DOHH2 (cell line): ENCODE measurements around the gene PARP15.

Experiments used
- H3F3A ChIP-seq: fragments of 200-600 bp; sonication (generic), shearing (Covaris generic); 2 replicates; pipeline ENCODE4 v1.6.0; 2016; ENCODE audit warnings: antibody characterized with exemption, mild to moderate bottlenecking; ENCODE audit not compliant: control insufficient read depth, insufficient read depth
- H3K27ac ChIP-seq: fragments of 200-600 bp; sonication (generic); 2 replicates; pipeline ENCODE4 v1.5.1; 2014; ENCODE audit warnings: low read depth, mild to moderate bottlenecking, low read length, moderate library complexity
- H3K27me3 ChIP-seq: fragments of 200-600 bp; sonication (generic); 2 replicates; pipeline ENCODE4 v1.6.1; 2014; ENCODE audit warnings: mild to moderate bottlenecking, low read length, mixed read lengths; ENCODE audit not compliant: control insufficient read depth
- H3K36me3 ChIP-seq: fragments of 200-600 bp; sonication (generic); 2 replicates; pipeline ENCODE4 v1.6.1; 2014; ENCODE audit warnings: mild to moderate bottlenecking, low read length, moderate library complexity, mixed read lengths; ENCODE audit not compliant: control insufficient read depth
- H3K4me1 ChIP-seq: fragments of 200-600 bp; sonication (generic); 2 replicates; pipeline ENCODE4 v1.6.1; 2014; ENCODE audit warnings: mild to moderate bottlenecking, low read length, mixed read lengths; ENCODE audit not compliant: control insufficient read depth
- H3K4me2 ChIP-seq: fragments of 200-600 bp; sonication (generic); 2 replicates; pipeline ENCODE4 v1.6.0; 2014; ENCODE audit warnings: mild to moderate bottlenecking, low read length, moderate library complexity
- H3K4me3 ChIP-seq: fragments of 200-600 bp; sonication (generic); 2 replicates; pipeline ENCODE4 v1.5.1; 2014; ENCODE audit warnings: mild to moderate bottlenecking, low read length, mixed read lengths
- H3K79me2 ChIP-seq: fragments of 200-600 bp; sonication (generic); 2 replicates; pipeline ENCODE4 v1.6.1; 2014; ENCODE audit warnings: mild to moderate bottlenecking, low read length, mixed read lengths; ENCODE audit not compliant: control insufficient read depth
- H3K9me2 ChIP-seq: fragments of 200-600 bp; sonication (generic); replicated peaks from 2 replicates; pipeline ENCODE4 v1.6.1; 2014; ENCODE audit warnings: mild to moderate bottlenecking, low read length, mixed read lengths; ENCODE audit not compliant: control insufficient read depth
- H3K9me3 ChIP-seq: fragments of 200-600 bp; sonication (generic); 2 replicates; pipeline ENCODE4 v1.6.1; 2014; ENCODE audit warnings: antibody characterized with exemption, low read length, mixed read lengths; ENCODE audit not compliant: control insufficient read depth, insufficient read depth
- H4K20me1 ChIP-seq: fragments of 200-600 bp; sonication (generic); 2 replicates; pipeline ENCODE4 v1.6.0; 2014; ENCODE audit warnings: low read depth, mild to moderate bottlenecking, antibody characterized with exemption, low read length, moderate library complexity; ENCODE audit not compliant: control insufficient read depth, insufficient read depth
- EZH2phosphoT487 ChIP-seq: fragments of 200-600 bp; sonication (generic); IDR thresholded peaks from 2 replicates; pipeline ENCODE4 v1.6.1; 2017; ENCODE audit warnings: borderline replicate concordance, mild to moderate bottlenecking, antibody characterized with exemption, low read length, moderate library complexity, mixed read lengths
- TF ChIP-seq, protein P1 (sequence below): fragments of 200-600 bp; sonication (generic); IDR thresholded peaks from one replicate; pipeline ENCODE4 v1.5.1; 2014; ENCODE audit warnings: antibody characterized with exemption, mild to moderate bottlenecking, low read depth, low read length; ENCODE audit not compliant: poor library complexity, severe bottlenecking

Gene PARP15

DNA sequence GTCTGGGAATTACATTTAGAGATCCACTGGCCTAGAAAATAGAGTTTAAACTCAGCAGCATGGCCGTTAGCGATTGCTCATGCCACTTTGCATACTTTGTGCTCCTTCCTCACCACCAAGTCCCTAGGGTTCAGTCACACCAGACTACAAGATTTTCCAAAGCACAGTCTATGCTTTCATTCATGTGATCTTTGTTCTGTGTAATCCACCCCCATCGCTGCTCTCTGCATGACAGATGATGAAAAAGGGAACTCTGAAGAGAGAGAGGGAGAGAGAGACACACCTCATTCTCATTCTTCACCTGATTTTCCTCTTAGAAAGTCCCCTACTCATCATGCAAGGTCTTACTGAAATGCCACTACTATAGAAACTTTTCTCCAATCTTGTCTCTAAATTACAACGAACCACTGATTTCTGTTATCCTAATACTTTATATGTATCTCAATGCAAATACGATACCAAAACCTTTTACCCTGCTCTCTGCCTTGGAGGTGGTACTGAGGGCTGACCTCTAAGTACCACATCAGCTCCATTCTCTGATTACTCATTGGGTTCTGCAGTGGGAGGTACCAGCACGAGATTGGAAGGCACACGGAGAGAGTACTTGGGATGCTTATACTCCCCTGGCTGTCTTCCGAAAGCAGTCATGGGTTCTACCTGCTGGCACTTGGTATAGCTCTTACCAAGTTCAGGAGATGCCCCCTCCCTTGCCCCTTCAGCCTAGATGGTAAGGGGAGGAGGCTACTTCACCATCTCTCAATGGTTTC lies 1.1 kb upstream of the PARP15 start:
- H4K20me1 ChIP-seq: no peaks in the 10 kb centered on the region
- H3K36me3 ChIP-seq: no peaks in the 10 kb centered on the region
- no peak overlapping the region for H3K27ac ChIP-seq
- no peaks in the 10 kb centered on the region for H3K9me2 ChIP-seq
- H3K4me2 ChIP-seq: peak overlapping the region; percentile 56
- TF ChIP-seq, protein P1, sequence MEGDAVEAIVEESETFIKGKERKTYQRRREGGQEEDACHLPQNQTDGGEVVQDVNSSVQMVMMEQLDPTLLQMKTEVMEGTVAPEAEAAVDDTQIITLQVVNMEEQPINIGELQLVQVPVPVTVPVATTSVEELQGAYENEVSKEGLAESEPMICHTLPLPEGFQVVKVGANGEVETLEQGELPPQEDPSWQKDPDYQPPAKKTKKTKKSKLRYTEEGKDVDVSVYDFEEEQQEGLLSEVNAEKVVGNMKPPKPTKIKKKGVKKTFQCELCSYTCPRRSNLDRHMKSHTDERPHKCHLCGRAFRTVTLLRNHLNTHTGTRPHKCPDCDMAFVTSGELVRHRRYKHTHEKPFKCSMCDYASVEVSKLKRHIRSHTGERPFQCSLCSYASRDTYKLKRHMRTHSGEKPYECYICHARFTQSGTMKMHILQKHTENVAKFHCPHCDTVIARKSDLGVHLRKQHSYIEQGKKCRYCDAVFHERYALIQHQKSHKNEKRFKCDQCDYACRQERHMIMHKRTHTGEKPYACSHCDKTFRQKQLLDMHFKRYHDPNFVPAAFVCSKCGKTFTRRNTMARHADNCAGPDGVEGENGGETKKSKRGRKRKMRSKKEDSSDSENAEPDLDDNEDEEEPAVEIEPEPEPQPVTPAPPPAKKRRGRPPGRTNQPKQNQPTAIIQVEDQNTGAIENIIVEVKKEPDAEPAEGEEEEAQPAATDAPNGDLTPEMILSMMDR: no peak
- no peak for TF ChIP-seq EZH2phosphoT487
- H3K9me3 ChIP-seq: peaks cover 4% of the 10 kb centered on the region
- H3K4me3 ChIP-seq: peak overlapping the region; percentile 43
- peaks cover 5% of the 10 kb centered on the region; the same call in 1 of the 2 replicates for H3K27me3 ChIP-seq
- no peaks in the 10 kb centered on the region for H3K79me2 ChIP-seq
- peaks cover 52% of the 10 kb centered on the region for H3K4me1 ChIP-seq
- peaks cover 11% of the 10 kb centered on the region for H3F3A ChIP-seq

DNA sequence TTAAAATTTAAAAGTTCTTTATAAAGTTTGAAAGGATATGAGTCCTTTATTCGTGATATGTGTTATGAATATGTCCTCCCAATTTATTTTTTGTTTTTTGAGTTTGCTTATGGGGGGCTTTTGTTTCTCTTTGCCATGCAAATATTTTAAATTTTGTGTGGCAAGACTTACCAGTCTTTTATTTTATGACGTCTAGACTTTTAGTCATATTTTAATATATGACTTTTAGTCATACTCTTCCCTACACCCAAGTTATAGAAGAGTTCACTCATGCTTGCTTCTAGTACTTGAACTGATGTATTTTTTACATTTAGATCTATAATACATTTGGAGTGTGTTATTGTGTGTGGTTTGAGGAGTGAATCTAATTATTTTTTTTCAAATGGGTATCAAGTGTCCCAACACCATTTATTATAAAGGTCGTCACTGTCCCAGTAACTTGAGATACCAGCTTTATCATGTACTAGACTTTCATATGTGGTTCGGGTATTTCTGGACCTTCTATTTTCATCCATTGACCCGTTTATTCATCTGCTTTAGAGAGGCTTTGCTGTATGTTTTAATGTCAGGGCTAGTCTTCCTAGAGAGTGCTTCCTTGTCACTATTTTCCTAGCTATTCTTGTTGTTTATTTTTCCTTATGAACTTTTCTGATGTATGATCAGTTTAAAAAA lies 755 bp downstream of the PARP15 start:
- H3F3A ChIP-seq: peaks cover 11% of the 10 kb centered on the region
- peaks cover 18% of the 10 kb centered on the region for H3K9me3 ChIP-seq
- no peaks in the 10 kb centered on the region for H4K20me1 ChIP-seq
- H3K27me3 ChIP-seq: peaks cover 5% of the 10 kb centered on the region; the same call in 1 of the 2 replicates
- H3K27ac ChIP-seq: no peak overlapping the region
- peak overlapping the region; percentile 61; the same call in 1 of the 2 replicates for H3K4me2 ChIP-seq
- H3K4me1 ChIP-seq: peaks cover 46% of the 10 kb centered on the region
- no peaks in the 10 kb centered on the region for H3K79me2 ChIP-seq
- H3K9me2 ChIP-seq: no peaks in the 10 kb centered on the region
- no peaks in the 10 kb centered on the region for H3K36me3 ChIP-seq
- TF ChIP-seq, protein P1: no peak
- no peak for TF ChIP-seq EZH2phosphoT487
- peak overlapping the region; percentile 52; the same call in 1 of the 2 replicates for H3K4me3 ChIP-seq

DNA sequence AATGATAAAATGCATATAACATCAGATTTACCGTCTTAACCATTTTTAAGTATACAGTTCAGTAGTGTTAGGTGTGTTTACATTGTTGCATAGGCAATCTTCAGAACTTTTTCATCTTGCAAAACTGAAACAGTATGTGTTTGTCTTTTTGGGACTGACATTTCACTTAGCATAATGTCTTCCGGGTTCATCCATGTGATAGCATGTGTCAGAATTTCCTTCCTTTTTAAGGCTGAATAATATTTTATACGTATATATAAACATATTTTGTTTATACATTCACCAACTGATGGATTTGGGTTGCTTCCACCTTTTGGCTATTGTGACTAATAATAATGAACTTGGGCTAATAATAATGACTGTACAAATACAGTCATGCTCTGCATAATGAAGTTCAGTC lies 3.0 kb downstream of the PARP15 start:
- H3K27me3 ChIP-seq: peaks cover 5% of the 10 kb centered on the region; the same call in 1 of the 2 replicates
- H3K4me1 ChIP-seq: peaks cover 38% of the 10 kb centered on the region
- peaks cover 8% of the 10 kb centered on the region; the same call in 1 of the 2 replicates for H3F3A ChIP-seq
- no peak overlapping the region for H3K4me3 ChIP-seq
- no peaks in the 10 kb centered on the region for H4K20me1 ChIP-seq
- H3K9me2 ChIP-seq: no peaks in the 10 kb centered on the region
- TF ChIP-seq, protein P1: no peak
- TF ChIP-seq EZH2phosphoT487: no peak
- no peak overlapping the region for H3K27ac ChIP-seq
- H3K79me2 ChIP-seq: no peaks in the 10 kb centered on the region
- H3K9me3 ChIP-seq: peaks cover 18% of the 10 kb centered on the region
- no peak overlapping the region for H3K4me2 ChIP-seq
- H3K36me3 ChIP-seq: no peaks in the 10 kb centered on the region
